IMR-90 (cell line): Measurements from ENCODE around the gene TNNT1. TPM values are rescaled to one million over a fixed set of nuclear protein-coding genes. Genes with fewer than 3 reads are reported as not detected.

Experiments
- ATAC-seq: fragments of 200-7000 bp; cut with Tn5 transposase; 2 replicates; pipeline ENCODE4 v1.9.1; 2020; ENCODE audit warnings: low read depth, mild to moderate bottlenecking, moderate library complexity
- BruUV-seq: library from RNA; stranded (reverse); fragments of 400-500 nt; replicated peaks from 2 replicates; lab custom pipeline; 2021; lab: Mats Ljungman, UMichigan
- CTCF ChIA-PET: fragments of 300-600 bp; formaldehyde crosslinking; extraction: SDS; loops from one replicate; lab custom pipeline; 2021; ENCODE audit warnings: antibody characterized with exemption; lab: Yijun Ruan, JAX
- POLR2A ChIA-PET: fragments of 300-600 bp; sonication (Branson Sonifier 250); formaldehyde crosslinking; loops from one replicate; lab custom pipeline; 2022; ENCODE audit warnings: antibody characterized with exemption; ENCODE audit not compliant: unreplicated experiment; lab: Charles Lee
- DNase-seq: peaks from one replicate; pipeline ENCODE4 v3.0.0; 2013
- H2AFZ ChIP-seq: replicated peaks from 2 replicates; pipeline ENCODE3; 2013; ENCODE audit warnings: low read length, mild to moderate bottlenecking; ENCODE audit not compliant: poor library complexity
- H2AK5ac ChIP-seq: 2 replicates; pipeline ENCODE4 v1.6.1; 2013; ENCODE audit warnings: low read depth, low read length, inconsistent platforms
- H2AK9ac ChIP-seq: replicated peaks from 2 replicates; pipeline ENCODE3; 2013; ENCODE audit warnings: mild to moderate bottlenecking, low read depth, low read length, moderate library complexity; ENCODE audit not compliant: poor library complexity
- H2BK120ac ChIP-seq: 2 replicates; pipeline ENCODE4 v1.6.1; 2013; ENCODE audit warnings: low read depth, low read length, inconsistent platforms
- H2BK15ac ChIP-seq: 3 replicates; pipeline ENCODE4 v1.6.1; 2013; ENCODE audit warnings: low read depth, low read length, inconsistent platforms
- H2BK20ac ChIP-seq: 2 replicates; pipeline ENCODE4 v1.6.1; 2013; ENCODE audit warnings: low read depth, mild to moderate bottlenecking, inconsistent platforms, low read length, moderate library complexity
- H2BK5ac ChIP-seq: 2 replicates; pipeline ENCODE4 v1.6.1; 2013; ENCODE audit warnings: mild to moderate bottlenecking, low read depth, low read length, inconsistent platforms; ENCODE audit not compliant: poor library complexity, severe bottlenecking
- H3K14ac ChIP-seq: replicated peaks from 2 replicates; pipeline ENCODE4 v1.6.1; 2013; ENCODE audit warnings: low read depth, low read length, inconsistent platforms
- H3K18ac ChIP-seq: 2 replicates; pipeline ENCODE4 v1.6.1; 2013; ENCODE audit warnings: low read depth, low read length, control low read depth
- H3K23ac ChIP-seq: 2 replicates; pipeline ENCODE4 v1.6.1; 2013; ENCODE audit warnings: low read depth, low read length, inconsistent platforms
- H3K27ac ChIP-seq: 2 replicates; pipeline ENCODE4 v1.5.1; 2013; ENCODE audit warnings: mild to moderate bottlenecking, control low read depth, low read length; ENCODE audit not compliant: insufficient read depth
- H3K27me3 ChIP-seq: 2 replicates; pipeline ENCODE4 v1.6.1; 2013; ENCODE audit warnings: low read length; ENCODE audit not compliant: control insufficient read depth, insufficient read depth
- H3K36me3 ChIP-seq: 2 replicates; pipeline ENCODE4 v1.6.1; 2013; ENCODE audit warnings: low read length, mixed read lengths; ENCODE audit not compliant: control insufficient read depth, insufficient read depth
- H3K4ac ChIP-seq: 2 replicates; pipeline ENCODE4 v1.6.1; 2013; ENCODE audit warnings: low read depth, low read length, inconsistent platforms
- H3K4me1 ChIP-seq: 2 replicates; pipeline ENCODE4 v1.6.1; 2013; ENCODE audit warnings: low read length, mixed read lengths; ENCODE audit not compliant: control insufficient read depth, insufficient read depth
- H3K4me2 ChIP-seq: 2 replicates; pipeline ENCODE4 v1.6.1; 2013; ENCODE audit warnings: low read depth, mild to moderate bottlenecking, control low read depth, low read length, moderate library complexity
- H3K4me3 ChIP-seq: 2 replicates; pipeline ENCODE4 v1.5.1; 2013; ENCODE audit warnings: low read depth, mild to moderate bottlenecking, control low read depth, low read length, moderate library complexity; ENCODE audit not compliant: insufficient read depth
- H3K56ac ChIP-seq: 2 replicates; pipeline ENCODE4 v1.6.1; 2013; ENCODE audit warnings: low read length, inconsistent platforms; ENCODE audit not compliant: insufficient read depth; ENCODE audit errors: extremely low read depth
- H3K79me1 ChIP-seq, 2 experiments: 2 replicates each; pipeline ENCODE4 v1.6.1; 2013; ENCODE audit warnings: low read length in 2 of 2, inconsistent platforms in 1 of 2, low read depth in 1 of 2
- H3K9ac ChIP-seq: 2 replicates; pipeline ENCODE4 v1.6.1; 2013; ENCODE audit warnings: low read depth, low read length, control low read depth
- H3K9me1 ChIP-seq: 2 replicates; pipeline ENCODE4 v1.6.1; 2013; ENCODE audit warnings: low read length, inconsistent platforms; ENCODE audit not compliant: insufficient read depth
- H3K9me3 ChIP-seq: 2 replicates; pipeline ENCODE4 v1.6.1; 2013; ENCODE audit warnings: low read length; ENCODE audit not compliant: control insufficient read depth, insufficient read depth
- H4K20me1 ChIP-seq: 2 replicates; pipeline ENCODE4 v1.6.1; 2013; ENCODE audit warnings: low read length, inconsistent platforms; ENCODE audit not compliant: insufficient read depth
- H4K5ac ChIP-seq: 2 replicates; pipeline ENCODE4 v1.6.1; 2013; ENCODE audit warnings: mild to moderate bottlenecking, low read depth, low read length, control low read depth
- H4K8ac ChIP-seq, 2 experiments: 2 replicates each; pipeline ENCODE4 v1.6.1; 2013; ENCODE audit warnings: low read depth in 2 of 2, low read length in 2 of 2, control low read depth in 1 of 2, inconsistent platforms in 1 of 2
- H4K91ac ChIP-seq: 2 replicates; pipeline ENCODE4 v1.6.1; 2013; ENCODE audit warnings: low read depth, low read length, inconsistent platforms; ENCODE audit not compliant: insufficient read depth
- FOS ChIP-seq: fragments of 150-350 bp; IDR thresholded peaks from 2 replicates; pipeline ENCODE4 v1.6.1; 2016; ENCODE audit warnings: low read depth, low read length
- POLR2A ChIP-seq: IDR thresholded peaks from 2 replicates; pipeline ENCODE4 v1.6.1; 2012; ENCODE audit warnings: mild to moderate bottlenecking, low read depth, low read length
- SMC3 ChIP-seq: fragments of 150-350 bp; IDR thresholded peaks from 2 replicates; pipeline ENCODE4 v1.6.1; 2016; ENCODE audit warnings: low read depth, mild to moderate bottlenecking, antibody characterized with exemption, low read length, moderate library complexity
- WGBS, 2 experiments: methylation state at CpG; one replicate each; pipeline versions ENCODE4 v1.1.5 to v1.1.7; 2013; ENCODE audit warnings: missing lambda C conversion rate in 2 of 2; ENCODE audit not compliant: insufficient read length in 1 of 2; ENCODE audit errors: extremely low coverage in 2 of 2; 5-methylcytosine and 5-hydroxymethylcytosine counted together
- dilution Hi-C: fragments of 300-500 bp; cut with HindIII; formaldehyde crosslinking; loops from one replicate; pipeline ENCODE4 v1.14.3; 2018; ENCODE audit warnings: low sequenced_read_pairs; ENCODE audit not compliant: unreplicated experiment
- in situ Hi-C: fragments of 300-500 bp; cut with MboI; formaldehyde crosslinking; loops from 3 replicates; pipeline ENCODE4 v1.14.3; 2019; ENCODE audit warnings: low sequenced_read_pairs, inconsistent platforms, mixed read lengths
- intact Hi-C: fragments of 100-400 bp; cut with micrococcal nuclease; formaldehyde crosslinking; loops from 2 replicates; pipeline ENCODE4 v1.10.0; 2022
- polyA plus RNA-seq, 3 experiments: library from polyadenylated mRNA; depleted of rRNA; stranded (reverse); fragments of >200 nt; gene quantifications; 2 replicates each; pipeline ENCODE4 v1.2.3, GENCODE V29; 2012; ENCODE audit warnings: low replicate concordance in 1 of 3
- total RNA-seq: library from RNA; depleted of rRNA; stranded (reverse); fragments of >200 nt; gene quantifications from 2 replicates; pipeline ENCODE4 v1.2.3, GENCODE V29; 2012

Gene TNNT1
- total and polyA plus RNA-seq, 2 of the 4 experiments (the other 2 are of a cell fraction), result 1.3 to 2.6 TPM

- Histone ChIP-seq H4K8ac (no peak overlapping the region), H3K27ac (no peak overlapping the region), H3K79me1 (no peaks in the 10 kb centered on the region), H3K56ac (no peak overlapping the region), H3K4ac (no peak overlapping the region), H2BK120ac (no peak overlapping the region), H4K91ac (no peak overlapping the region), H2AK5ac (no peak overlapping the region), H2BK20ac (no peak overlapping the region), H3K36me3 (no peaks in the 10 kb centered on the region), H3K4me2 (no peak overlapping the region), H2AFZ (no peak overlapping the region), H3K14ac (no peak overlapping the region), H4K5ac (no peak overlapping the region), H3K27me3 (peaks cover 22% of the 10 kb centered on the region), H2BK15ac (no peak overlapping the region), H3K9ac (no peak overlapping the region), H3K18ac (no peak overlapping the region), H2AK9ac (no peak overlapping the region), H3K23ac (no peak overlapping the region), H3K9me1 (no peaks in the 10 kb centered on the region), H3K9me3 (no peaks in the 10 kb centered on the region), H3K4me1 (peaks cover 8% of the 10 kb centered on the region), H3K4me3 (no peak overlapping the region), H4K20me1 (peaks cover 12% of the 10 kb centered on the region), H2BK5ac (no peak overlapping the region)
- intact Hi-C loops, result no loop called here
- CTCF ChIA-PET, result no interaction called here
- POLR2A ChIA-PET, result no interaction called here
- in situ Hi-C loops, result no loop called here
- ATAC-seq (no peak), DNase-seq (no peak)
- WGBS, 2 experiments, result 0% methylated on average over 1 of the region's 2 CpGs; no CpG with 5 or more reads in 1 of the 2 experiments
- TF ChIP-seq FOS, result no peak
- no peak for TF ChIP-seq POLR2A
- no peak for TF ChIP-seq SMC3
- dilution Hi-C loops, result no loop called here
- BruUV-seq, result no TSS peak
Measured at GRCh38 chr19:55176076-55176475, 27.1 kb upstream of the TNNT1 start.
